Panc1 (cell line): ENCODE data around the gene RAD9A. TPM values are rescaled to one million over a fixed set of nuclear protein-coding genes. Genes with fewer than 3 reads are reported as not detected.

Experiments used
- ATAC-seq: fragments of 200-7000 bp; cut with Tn5 transposase; 2 replicates; pipeline ENCODE4 v1.9.1; 2020; ENCODE audit warnings: mild to moderate bottlenecking, moderate library complexity
- BruUV-seq: library from RNA; stranded (reverse); fragments of 400-500 nt; replicated peaks from 2 replicates; lab custom pipeline; 2021; lab: Mats Ljungman, UMichigan
- CTCF ChIA-PET: fragments of 300-600 bp; sonication (Branson Sonifier 250); formaldehyde crosslinking; loops from one replicate; lab custom pipeline; 2022; ENCODE audit warnings: antibody characterized with exemption; lab: Charles Lee
- POLR2A ChIA-PET: fragments of 300-600 bp; sonication (Branson Sonifier 250); formaldehyde crosslinking; loops from one replicate; lab custom pipeline; 2022; ENCODE audit warnings: antibody characterized with exemption; lab: Charles Lee
- DNase-seq: peaks from one replicate; pipeline ENCODE4 v3.0.0-alpha.2; 2010; ENCODE audit warnings: low read depth, low spot score
- H3K27ac ChIP-seq: 2 replicates; pipeline ENCODE4 v1.5.1; 2011; ENCODE audit warnings: mild to moderate bottlenecking, low read length, inconsistent platforms
- H3K27me3 ChIP-seq: fragments of 200-500 bp; sonication (Bioruptor generic); 2 replicates; pipeline ENCODE4 v1.6.0; 2014; ENCODE audit warnings: low read length, inconsistent platforms; ENCODE audit not compliant: control insufficient read depth, insufficient read depth
- H3K36me3 ChIP-seq: fragments of 200-500 bp; sonication (Bioruptor generic); 2 replicates; pipeline ENCODE4 v1.5.1; 2014; ENCODE audit warnings: inconsistent platforms, mild to moderate bottlenecking, low read length, moderate library complexity; ENCODE audit not compliant: control insufficient read depth, insufficient read depth
- H3K4me1 ChIP-seq: 2 replicates; pipeline ENCODE4 v1.5.1; 2011; ENCODE audit warnings: inconsistent platforms, mild to moderate bottlenecking, low read length, moderate library complexity; ENCODE audit not compliant: control insufficient read depth, insufficient read depth
- H3K4me3 ChIP-seq, 2 experiments: 2 replicates each; pipeline ENCODE4 v1.5.1; 2011 to 2012; ENCODE audit warnings: low read depth in 2 of 2, low read length in 2 of 2, mild to moderate bottlenecking in 2 of 2, inconsistent platforms in 1 of 2, moderate library complexity in 1 of 2
- H3K9me3 ChIP-seq: fragments of 200-500 bp; sonication (Bioruptor generic); 2 replicates; pipeline ENCODE4 v1.5.1; 2014; ENCODE audit warnings: low read depth, mild to moderate bottlenecking, inconsistent platforms, low read length, moderate library complexity; ENCODE audit not compliant: control insufficient read depth, insufficient read depth
- CTCF ChIP-seq: fragments of 450-650 bp; IDR thresholded peaks from 2 replicates; pipeline ENCODE4 v1.5.1; 2017; ENCODE audit warnings: mild to moderate bottlenecking
- POLR2AphosphoS5 ChIP-seq: IDR thresholded peaks from 2 replicates; pipeline ENCODE4 v1.6.1; 2012; ENCODE audit warnings: mild to moderate bottlenecking, low read depth, low read length, moderate library complexity
- REST ChIP-seq, 2 experiments: IDR thresholded peaks; 2 replicates each; pipeline ENCODE4 v1.6.1; 2011 to 2012; ENCODE audit warnings: low read depth in 2 of 2, control low read depth in 1 of 2, low read length in 1 of 2, mild to moderate bottlenecking in 1 of 2, moderate library complexity in 1 of 2; ENCODE audit not compliant: insufficient read depth in 1 of 2
- SIN3A ChIP-seq: IDR thresholded peaks from 2 replicates; pipeline ENCODE4 v1.6.1; 2012; ENCODE audit warnings: low read depth, mild to moderate bottlenecking, low read length, moderate library complexity, borderline replicate concordance; ENCODE audit not compliant: insufficient read depth
- TCF7L2 ChIP-seq: IDR thresholded peaks from 2 replicates; pipeline ENCODE4 v1.6.1; 2011; ENCODE audit warnings: mild to moderate bottlenecking, low read depth, low read length, inconsistent platforms
- in situ Hi-C: cut with HindIII; loops from 2 replicates; pipeline ENCODE4 v1.10.0; 2016; ENCODE audit warnings: low sequenced_read_pairs, low pct_unique_long_range_greater_than_20kb
- intact Hi-C: fragments of 100-400 bp; cut with micrococcal nuclease; formaldehyde crosslinking; loops from one replicate; pipeline ENCODE4 v1.10.0; 2022; ENCODE audit not compliant: unreplicated experiment
- total RNA-seq: library from RNA; stranded (reverse); gene quantifications from one replicate; pipeline ENCODE4 v1.2.1, GENCODE V29; 2021; ENCODE audit not compliant: unreplicated experiment

The RAD9A gene
- total RNA-seq, 1 experiment from 2014 or later, result 33.1 TPM

- no peak overlapping the region for H3K27ac ChIP-seq
- no peaks in the 10 kb centered on the region for H3K36me3 ChIP-seq
- H3K4me3 ChIP-seq, result no peak overlapping the region
- intact Hi-C loops (loop anchor here (5.0 kb wide), 1 partner anchor 33 kb away; no protein-coding TSS in a partner anchor), in situ Hi-C loops (no loop called here)
- H3K27me3 ChIP-seq, result no peaks in the 10 kb centered on the region
- H3K4me1 ChIP-seq, result peaks cover 25% of the 10 kb centered on the region
- no peaks in the 10 kb centered on the region for H3K9me3 ChIP-seq
- POLR2A ChIA-PET, result no interaction called here
- CTCF ChIA-PET, result interaction anchor here (1.7 kb wide), 1 partner anchor 33 kb away, joined by 12 read pairs; no protein-coding TSS in a partner anchor
- no peak for DNase-seq
- ATAC-seq, result no peak
- BruUV-seq, result no TSS peak
- TF ChIP-seq CTCF (no peak), POLR2AphosphoS5 (no peak; the same call in 1 of the 2 replicates), TCF7L2 (no peak), REST (IDR thresholded peaks at IDR 0.05; ENCODE audit: insufficient read depth in 1 of 2, low read depth in 2 of 2, low read length in 1 of 2) (no peak), SIN3A (no peak)
Measured at GRCh38 chr11:67349457-67349856, 42.3 kb upstream of the RAD9A start.

GRCh38 chr11:67349928-67350465 lies 41.8 kb upstream of the RAD9A start:
- no peaks in the 10 kb centered on the region for H3K36me3 ChIP-seq
- no peaks in the 10 kb centered on the region for H3K27me3 ChIP-seq
- ATAC-seq, result no peak
- ChIA-PET POLR2A (no interaction called here), CTCF (interaction anchor here (1.6 to 1.7 kb wide), 2 partner anchors 23 to 33 kb away, joined by 5 to 12 read pairs; no protein-coding TSS in a partner anchor)
- H3K4me3 ChIP-seq, result no peak overlapping the region
- H3K4me1 ChIP-seq, result peaks cover 31% of the 10 kb centered on the region
- TSS peak; percentile 45 for BruUV-seq
- no peak overlapping the region for H3K27ac ChIP-seq
- in situ Hi-C loops (no loop called here), intact Hi-C loops (loop anchor here (5.0 kb wide), 1 partner anchor 32 kb away; no protein-coding TSS in a partner anchor)
- no peaks in the 10 kb centered on the region for H3K9me3 ChIP-seq
- DNase-seq, result no peak
- TF ChIP-seq REST (IDR thresholded peaks at IDR 0.05; ENCODE audit: insufficient read depth in 1 of 2, low read depth in 2 of 2, low read length in 1 of 2) (no peak), SIN3A (no peak), CTCF (no peak), POLR2AphosphoS5 (no peak), TCF7L2 (no peak)
